ENCODE data around the gene IRF8.

GRCh38 chr16:85916141-85916890 is 17.4 kb downstream of the IRF8 start:
- no peak for TF ChIP-seq CTCF (IDR thresholded peaks at IDR 0.05)
- TF ChIP-seq POLR2A (IDR thresholded peaks at IDR 0.05), result no peak
- TF ChIP-seq POLR2AphosphoS5 (IDR thresholded peaks at IDR 0.05), result no peak
